ACC112 (cell line): ENCODE data around the gene TOX2.

ENCODE experiments used
- H2AFZ ChIP-seq: fragments of 200-600 bp; sonication (generic); one replicate; pipeline ENCODE4 v1.6.0; 2017; ENCODE audit warnings: antibody characterized with exemption, low read length; ENCODE audit not compliant: unreplicated experiment
- H3K27ac ChIP-seq: fragments of 200-600 bp; sonication (generic); 2 replicates; pipeline ENCODE4 v1.5.1; 2014; ENCODE audit warnings: low read depth, mild to moderate bottlenecking, antibody characterized with exemption, low read length, moderate library complexity
- H3K27me3 ChIP-seq: fragments of 200-600 bp; sonication (generic); 2 replicates; pipeline ENCODE4 v1.6.1; 2014; ENCODE audit warnings: mild to moderate bottlenecking, antibody characterized with exemption, low read length, moderate library complexity, mixed read lengths; ENCODE audit not compliant: insufficient read depth
- H3K36me3 ChIP-seq: fragments of 200-600 bp; sonication (generic); 2 replicates; pipeline ENCODE4 v1.6.1; 2016; ENCODE audit warnings: mild to moderate bottlenecking, antibody characterized with exemption, low read length, moderate library complexity, mixed read lengths; ENCODE audit not compliant: insufficient read depth
- H3K4me1 ChIP-seq: fragments of 200-600 bp; sonication (generic); one replicate; pipeline ENCODE4 v1.6.1; 2016; ENCODE audit warnings: low read length, mixed read lengths; ENCODE audit not compliant: insufficient read depth, unreplicated experiment, control insufficient read depth
- H3K4me3 ChIP-seq: fragments of 200-600 bp; sonication (generic); 2 replicates; pipeline ENCODE4 v1.5.1; 2014; ENCODE audit warnings: mild to moderate bottlenecking, low read depth, low read length
- H3K79me2 ChIP-seq: fragments of 200-600 bp; sonication (generic); one replicate; pipeline ENCODE4 v1.6.0; 2016; ENCODE audit warnings: low read length; ENCODE audit not compliant: control insufficient read depth, unreplicated experiment, insufficient read depth

Gene TOX2

GRCh38 chr20:44081888-44082287 lies 167.2 kb downstream of the TOX2 start:
- H3K27me3 ChIP-seq, result no peaks in the 10 kb centered on the region
- H3K36me3 ChIP-seq, result no peaks in the 10 kb centered on the region
- no peaks in the 10 kb centered on the region for H3K79me2 ChIP-seq
- H3K4me3 ChIP-seq, result no peak overlapping the region
- H2AFZ ChIP-seq, result no peak overlapping the region
- H3K4me1 ChIP-seq, result peaks cover 9% of the 10 kb centered on the region
- no peak overlapping the region for H3K27ac ChIP-seq

- H3K27ac ChIP-seq, result no peak overlapping the region
- no peaks in the 10 kb centered on the region for H3K79me2 ChIP-seq
Measured at GRCh38 chr20:44083220-44083933, 168.7 kb downstream of the TOX2 start.

DNA sequence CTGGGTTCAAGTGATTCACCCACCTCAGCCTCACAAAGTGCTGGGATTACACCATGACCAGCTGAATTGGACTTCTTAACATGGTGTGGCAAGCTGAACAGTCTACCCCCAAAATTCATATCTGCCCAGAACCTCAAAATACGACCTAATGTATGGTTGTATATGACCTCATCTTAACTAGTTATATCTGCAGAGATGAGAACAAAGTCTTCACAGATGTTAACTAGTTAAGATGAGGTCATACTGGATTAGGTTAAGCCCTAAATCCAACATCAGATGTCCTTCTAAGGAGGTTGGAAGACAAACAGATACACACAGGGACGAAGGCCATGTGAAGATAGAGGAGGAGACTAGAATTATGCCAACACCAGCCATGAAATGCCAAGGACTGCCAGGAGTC lies 169.8 kb downstream of the TOX2 start:
- Histone ChIP-seq H3K4me1 (peaks cover 9% of the 10 kb centered on the region), H3K27ac (no peak overlapping the region), H2AFZ (no peak overlapping the region), H3K79me2 (no peaks in the 10 kb centered on the region), H3K36me3 (no peaks in the 10 kb centered on the region), H3K27me3 (no peaks in the 10 kb centered on the region), H3K4me3 (no peak overlapping the region)

More at GRCh38 chr20:44083220-44083933, 168.7 kb downstream of the TOX2 start:
- H3K36me3 ChIP-seq, result no peaks in the 10 kb centered on the region
- H3K4me3 ChIP-seq, result no peak overlapping the region
- H3K27me3 ChIP-seq, result no peaks in the 10 kb centered on the region
- no peak overlapping the region for H2AFZ ChIP-seq
- H3K4me1 ChIP-seq, result peaks cover 9% of the 10 kb centered on the region

DNA sequence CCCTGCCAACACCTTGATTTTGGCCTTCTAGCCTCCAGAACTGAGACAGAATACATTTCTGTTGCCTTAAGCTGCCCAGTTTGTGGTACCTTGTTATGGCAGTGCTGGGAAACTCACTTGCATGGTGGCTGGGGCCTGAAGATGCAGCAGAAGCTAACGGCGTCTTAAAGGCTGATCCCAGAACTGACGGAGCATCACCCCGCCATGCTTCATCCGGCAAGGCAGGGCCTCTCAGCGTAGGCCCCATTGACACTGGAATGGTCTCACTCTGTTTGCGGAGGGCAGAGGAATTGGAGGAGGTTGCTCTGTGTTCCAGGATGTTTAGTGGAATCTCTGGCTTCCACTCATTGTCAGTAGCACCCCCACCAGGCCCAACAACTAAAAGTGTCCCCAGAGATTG lies 170.2 kb downstream of the TOX2 start:
- no peak overlapping the region for H2AFZ ChIP-seq
- no peak overlapping the region for H3K4me3 ChIP-seq
- H3K4me1 ChIP-seq, result peaks cover 9% of the 10 kb centered on the region
- H3K27ac ChIP-seq, result no peak overlapping the region
- H3K79me2 ChIP-seq, result no peaks in the 10 kb centered on the region
- no peaks in the 10 kb centered on the region for H3K27me3 ChIP-seq
- H3K36me3 ChIP-seq, result no peaks in the 10 kb centered on the region

DNA sequence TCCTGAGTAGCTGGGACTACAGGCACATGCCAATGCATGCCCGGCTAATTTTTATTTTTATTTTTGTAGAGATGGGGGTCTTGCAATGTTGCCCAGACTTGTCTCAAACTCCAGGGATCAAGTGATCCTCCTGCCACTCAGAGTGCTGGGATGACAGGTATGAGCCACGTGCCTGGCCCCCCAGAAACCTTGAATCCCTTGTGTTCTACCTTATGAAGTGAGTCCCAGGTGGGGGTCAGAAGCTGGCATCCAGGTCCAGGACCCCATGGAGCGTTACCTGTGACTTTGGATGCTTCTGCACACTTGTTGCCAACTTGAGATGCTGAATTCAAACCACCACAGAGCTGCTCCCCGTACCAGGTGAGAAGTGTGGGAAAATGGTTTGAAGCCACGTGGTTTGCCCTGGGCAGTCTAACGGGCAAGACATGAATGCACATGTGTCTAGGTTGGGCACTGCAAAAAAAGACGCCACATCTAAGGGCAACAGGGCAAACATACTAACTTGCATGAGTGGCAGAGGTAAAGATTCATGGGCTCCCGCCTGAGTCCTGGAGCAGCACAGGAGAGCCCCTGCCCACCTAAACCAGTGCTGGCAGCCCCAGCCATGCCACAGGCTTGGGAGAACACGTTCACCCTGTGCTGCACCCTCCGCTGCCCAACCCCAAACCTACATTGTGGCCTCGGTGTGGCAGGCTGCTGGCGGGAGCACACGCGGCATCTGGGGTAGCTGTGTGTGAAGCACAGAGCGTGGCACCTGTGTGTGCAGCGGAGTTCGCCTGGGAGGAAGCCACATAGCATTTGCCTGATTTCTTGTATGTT lies 171.2 kb downstream of the TOX2 start:
- H3K4me1 ChIP-seq, result peaks cover 9% of the 10 kb centered on the region
- no peaks in the 10 kb centered on the region for H3K27me3 ChIP-seq
- no peak overlapping the region for H3K27ac ChIP-seq
- H2AFZ ChIP-seq, result no peak overlapping the region
- H3K79me2 ChIP-seq, result no peaks in the 10 kb centered on the region
- H3K4me3 ChIP-seq, result no peak overlapping the region
- no peaks in the 10 kb centered on the region for H3K36me3 ChIP-seq

GRCh38 chr20:44087051-44087856 lies 172.6 kb downstream of the TOX2 start:
- Histone ChIP-seq H3K27ac (no peak overlapping the region), H3K79me2 (no peaks in the 10 kb centered on the region), H3K4me1 (peaks cover 9% of the 10 kb centered on the region), H3K4me3 (no peak overlapping the region), H3K36me3 (no peaks in the 10 kb centered on the region), H2AFZ (no peak overlapping the region), H3K27me3 (no peaks in the 10 kb centered on the region)

DNA sequence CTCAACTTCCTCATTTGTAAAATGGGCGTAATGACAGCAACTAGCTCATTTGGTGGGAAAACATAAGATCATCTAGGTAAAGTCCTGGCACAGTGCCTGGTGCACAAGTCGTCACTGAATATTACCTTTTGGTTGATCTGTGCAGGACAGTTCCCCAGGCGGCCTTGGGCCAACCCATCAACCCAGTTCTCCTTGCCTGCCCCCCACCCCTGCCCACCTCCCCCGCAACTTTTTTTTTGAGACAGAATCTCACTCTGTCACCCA lies 173.1 kb downstream of the TOX2 start:
- Histone ChIP-seq H2AFZ (no peak overlapping the region), H3K79me2 (no peaks in the 10 kb centered on the region), H3K36me3 (no peaks in the 10 kb centered on the region), H3K27me3 (no peaks in the 10 kb centered on the region), H3K4me1 (peaks cover 7% of the 10 kb centered on the region), H3K4me3 (no peak overlapping the region), H3K27ac (no peak overlapping the region)

DNA sequence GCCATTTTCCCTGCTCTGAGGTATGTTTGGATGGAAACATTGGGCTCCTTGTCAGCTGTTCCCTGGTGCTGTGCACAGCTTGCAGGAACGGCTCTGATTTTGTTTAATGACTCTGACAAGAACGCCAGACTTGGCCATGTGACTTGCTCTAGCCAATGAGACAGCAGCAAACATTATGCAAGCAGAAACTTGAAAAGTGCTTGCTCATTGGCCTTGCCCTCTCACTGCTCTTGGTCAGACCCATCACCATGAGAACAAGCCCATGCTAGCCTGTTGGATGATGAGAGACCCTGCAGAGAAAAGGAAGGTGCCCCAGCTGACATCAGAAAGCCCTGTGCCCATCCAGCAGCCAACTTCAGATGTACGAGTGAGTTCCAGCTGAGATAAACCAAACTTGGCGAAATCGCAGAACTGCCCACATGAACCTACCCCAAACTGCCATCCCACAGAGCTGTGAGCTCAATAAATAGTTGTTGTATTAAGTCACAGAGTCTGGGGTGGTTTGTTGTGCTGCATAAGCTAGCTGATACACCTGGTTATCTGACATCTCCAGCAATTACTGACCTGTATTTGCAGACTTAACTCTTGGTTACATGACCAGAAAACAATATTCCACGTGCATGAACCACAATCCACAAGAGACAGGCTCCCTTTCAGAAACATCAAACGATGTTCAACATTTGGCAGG lies 175.5 kb downstream of the TOX2 start:
- no peak overlapping the region for H3K4me3 ChIP-seq
- H3K27ac ChIP-seq, result no peak overlapping the region
- no peaks in the 10 kb centered on the region for H3K79me2 ChIP-seq
- no peaks in the 10 kb centered on the region for H3K27me3 ChIP-seq
- no peak overlapping the region for H2AFZ ChIP-seq
- no peaks in the 10 kb centered on the region for H3K4me1 ChIP-seq
- H3K36me3 ChIP-seq, result no peaks in the 10 kb centered on the region

GRCh38 chr20:44091026-44091425 lies 176.4 kb downstream of the TOX2 start:
- no peaks in the 10 kb centered on the region for H3K36me3 ChIP-seq
- H3K27me3 ChIP-seq, result no peaks in the 10 kb centered on the region
- H3K79me2 ChIP-seq, result no peaks in the 10 kb centered on the region
- no peak overlapping the region for H3K27ac ChIP-seq
- no peaks in the 10 kb centered on the region for H3K4me1 ChIP-seq
- no peak overlapping the region for H2AFZ ChIP-seq
- no peak overlapping the region for H3K4me3 ChIP-seq

- Histone ChIP-seq H3K27me3 (no peaks in the 10 kb centered on the region), H3K36me3 (no peaks in the 10 kb centered on the region), H2AFZ (no peak overlapping the region), H3K4me3 (no peak overlapping the region), H3K4me1 (no peaks in the 10 kb centered on the region), H3K27ac (no peak overlapping the region), H3K79me2 (no peaks in the 10 kb centered on the region)
Measured at GRCh38 chr20:44092551-44093248, 178.0 kb downstream of the TOX2 start.
